SK-N-SH treated with all-trans-retinoic acid at 6 μM for 48 hours (cell line): ENCODE data around the gene MS4A7.

Experiments used
- ATAC-seq: fragments of 200-7000 bp; cut with Tn5 transposase; 3 replicates; pipeline ENCODE4 v1.9.1; 2020; ENCODE audit warnings: mild to moderate bottlenecking, moderate library complexity
- ARNTL ChIP-seq: fragments of 450-650 bp; formaldehyde crosslinking; IDR thresholded peaks from 2 replicates; pipeline ENCODE4 v1.5.0; 2020; ENCODE audit warnings: low read depth, mild to moderate bottlenecking, moderate library complexity, borderline replicate concordance
- BACH2 ChIP-seq: fragments of 250-450 bp; sonication (Bioruptor Pico); IDR thresholded peaks from 2 replicates; pipeline ENCODE4 v1.9.0; 2021; ENCODE audit warnings: mild to moderate bottlenecking, borderline replicate concordance
- CSDC2 ChIP-seq: fragments of 250-450 bp; sonication (Bioruptor Pico); IDR thresholded peaks from 2 replicates; pipeline ENCODE4 v1.5.0; 2020; ENCODE audit warnings: mild to moderate bottlenecking, moderate library complexity
- CSRNP3 ChIP-seq: fragments of 250-450 bp; sonication (Bioruptor Pico); IDR thresholded peaks from 2 replicates; pipeline ENCODE4 v1.5.1; 2021; ENCODE audit warnings: mild to moderate bottlenecking, moderate library complexity
- ESRRG ChIP-seq: fragments of 250-450 bp; sonication (Bioruptor Pico); IDR thresholded peaks from 2 replicates; pipeline ENCODE4 v1.6.1; 2021; ENCODE audit warnings: mild to moderate bottlenecking
- GLIS3 ChIP-seq: fragments of 250-450 bp; sonication (Bioruptor Pico); IDR thresholded peaks from 2 replicates; pipeline ENCODE4 v1.5.0; 2020; ENCODE audit warnings: mild to moderate bottlenecking, moderate library complexity
- ISL1 ChIP-seq: fragments of 250-450 bp; sonication (Bioruptor Pico); IDR thresholded peaks from 2 replicates; pipeline ENCODE4 v2.1.2; 2022; ENCODE audit warnings: mild to moderate bottlenecking, moderate library complexity
- OSR1 ChIP-seq: fragments of 250-450 bp; sonication (Bioruptor Pico); IDR thresholded peaks from 2 replicates; pipeline ENCODE4 v1.8.0; 2022; ENCODE audit warnings: moderate library complexity, mild to moderate bottlenecking, inconsistent platforms
- PATZ1 ChIP-seq: fragments of 250-450 bp; sonication (Bioruptor Pico); IDR thresholded peaks from 2 replicates; pipeline ENCODE4 v1.8.0; 2020; ENCODE audit warnings: mild to moderate bottlenecking, moderate library complexity, borderline replicate concordance
- PPARA ChIP-seq: fragments of 250-450 bp; sonication (Bioruptor Pico); IDR thresholded peaks from 2 replicates; pipeline ENCODE4 v1.5.0; 2020; ENCODE audit warnings: mild to moderate bottlenecking, borderline replicate concordance
- RARB ChIP-seq: fragments of 250-450 bp; sonication (Bioruptor Pico); IDR thresholded peaks from 2 replicates; pipeline ENCODE4 v1.8.0; 2021; ENCODE audit warnings: mild to moderate bottlenecking, moderate library complexity
- SNAI2 ChIP-seq: fragments of 250-450 bp; sonication (Bioruptor Pico); IDR thresholded peaks from 2 replicates; pipeline ENCODE4 v1.5.0; 2020; ENCODE audit warnings: mild to moderate bottlenecking, moderate library complexity
- TCF4 ChIP-seq: fragments of 250-450 bp; sonication (Bioruptor Pico); IDR thresholded peaks from 2 replicates; pipeline ENCODE4 v1.8.0; 2021; ENCODE audit warnings: mild to moderate bottlenecking, moderate library complexity, borderline replicate concordance
- TOX ChIP-seq: fragments of 250-450 bp; sonication (Bioruptor Pico); IDR thresholded peaks from 2 replicates; pipeline ENCODE4 v1.8.0; 2021; ENCODE audit warnings: mild to moderate bottlenecking, moderate library complexity, borderline replicate concordance
- ZC3H10 ChIP-seq: fragments of 250-450 bp; sonication (Bioruptor Pico); IDR thresholded peaks from 2 replicates; pipeline ENCODE4 v1.5.1; 2021; ENCODE audit warnings: mild to moderate bottlenecking, moderate library complexity
- ZFP3 ChIP-seq: fragments of 250-450 bp; sonication (Bioruptor Pico); IDR thresholded peaks from 2 replicates; pipeline ENCODE4 v1.5.0; 2020; ENCODE audit warnings: mild to moderate bottlenecking, moderate library complexity
- ZFP30 ChIP-seq: fragments of 450-650 bp; formaldehyde crosslinking; IDR thresholded peaks from 2 replicates; pipeline ENCODE4 v1.5.0; 2022; ENCODE audit warnings: mild to moderate bottlenecking, moderate library complexity
- ZNF565 ChIP-seq: fragments of 450-650 bp; formaldehyde crosslinking; conservative IDR thresholded peaks from 2 replicates; pipeline ENCODE4 v1.5.0; 2020; ENCODE audit warnings: low read depth, mild to moderate bottlenecking, moderate library complexity
- ZNF70 ChIP-seq: fragments of 450-650 bp; formaldehyde crosslinking; IDR thresholded peaks from 2 replicates; pipeline ENCODE4 v1.5.0; 2020; ENCODE audit warnings: mild to moderate bottlenecking, moderate library complexity
- ZNF8 ChIP-seq: fragments of 450-650 bp; formaldehyde crosslinking; IDR thresholded peaks from 2 replicates; pipeline ENCODE4 v1.5.0; 2020; ENCODE audit warnings: mild to moderate bottlenecking, moderate library complexity
- TF ChIP-seq, protein P1 (sequence below): fragments of 250-450 bp; sonication (Bioruptor Pico); IDR thresholded peaks from 2 replicates; pipeline ENCODE4 v1.8.0; 2021; ENCODE audit warnings: low read depth, mild to moderate bottlenecking, moderate library complexity, borderline replicate concordance
- TF ChIP-seq, protein P2 (sequence below): fragments of 250-450 bp; sonication (Bioruptor Pico); IDR thresholded peaks from 2 replicates; pipeline ENCODE4 v1.5.1; 2020; ENCODE audit warnings: low read depth, mild to moderate bottlenecking, moderate library complexity

Gene MS4A7

DNA sequence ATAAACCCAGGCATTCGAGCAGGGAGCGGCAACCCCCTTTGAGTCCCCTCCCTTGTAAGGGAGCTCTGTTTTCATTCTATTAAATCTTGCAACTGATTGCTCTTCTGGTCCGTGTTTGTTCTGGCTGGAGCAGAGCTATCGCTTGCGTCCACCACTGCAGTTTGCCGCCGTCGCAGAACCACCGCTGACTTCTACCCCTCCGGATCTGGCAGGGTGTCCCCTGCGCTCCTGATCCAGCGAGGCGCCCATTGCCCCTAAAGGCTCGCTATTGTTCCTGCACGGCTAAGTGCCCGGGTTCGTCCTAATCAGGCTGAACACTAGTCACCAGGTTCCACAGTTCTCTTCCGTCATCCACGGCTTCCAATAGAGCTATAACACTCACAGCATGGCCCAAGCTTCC is 10.4 kb upstream of the MS4A7 start:
- ATAC-seq, result no peak
- TF ChIP-seq ISL1 (no peak), ZFP3 (CRISPR knock-in tag) (no peak), PATZ1 (CRISPR knock-in tag) (no peak), GLIS3 (CRISPR knock-in tag) (no peak), ZFP30 (CRISPR knock-in tag) (no peak), ZC3H10 (CRISPR knock-in tag) (no peak), RARB (no peak)
- TF ChIP-seq, all 23 proteins: peak for 0

- no peak for TF ChIP-seq ZNF8 (CRISPR knock-in tag)
- no peak for TF ChIP-seq PPARA (CRISPR knock-in tag)
- no peak for TF ChIP-seq CSDC2 (CRISPR knock-in tag)
- no peak for TF ChIP-seq CSRNP3 (CRISPR knock-in tag)
- TF ChIP-seq PATZ1 (CRISPR knock-in tag), result no peak
- no peak for TF ChIP-seq BACH2 (CRISPR knock-in tag)
- TF ChIP-seq, protein P1, sequence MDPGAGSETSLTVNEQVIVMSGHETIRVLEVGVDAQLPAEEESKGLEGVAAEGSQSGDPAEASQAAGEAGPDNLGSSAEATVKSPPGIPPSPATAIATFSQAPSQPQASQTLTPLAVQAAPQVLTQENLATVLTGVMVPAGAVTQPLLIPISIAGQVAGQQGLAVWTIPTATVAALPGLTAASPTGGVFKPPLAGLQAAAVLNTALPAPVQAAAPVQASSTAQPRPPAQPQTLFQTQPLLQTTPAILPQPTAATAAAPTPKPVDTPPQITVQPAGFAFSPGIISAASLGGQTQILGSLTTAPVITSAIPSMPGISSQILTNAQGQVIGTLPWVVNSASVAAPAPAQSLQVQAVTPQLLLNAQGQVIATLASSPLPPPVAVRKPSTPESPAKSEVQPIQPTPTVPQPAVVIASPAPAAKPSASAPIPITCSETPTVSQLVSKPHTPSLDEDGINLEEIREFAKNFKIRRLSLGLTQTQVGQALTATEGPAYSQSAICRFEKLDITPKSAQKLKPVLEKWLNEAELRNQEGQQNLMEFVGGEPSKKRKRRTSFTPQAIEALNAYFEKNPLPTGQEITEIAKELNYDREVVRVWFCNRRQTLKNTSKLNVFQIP (CRISPR knock-in tag), result no peak
- TF ChIP-seq, all 23 proteins: peak for 0
- ATAC-seq, result no peak
Observed at GRCh38 chr11:60370252-60370810, 8.0 kb upstream of the MS4A7 start.

GRCh38 chr11:60370811-60371298 is 7.5 kb upstream of the MS4A7 start:
- no peak for ATAC-seq
- no peak for TF ChIP-seq ZNF565 (CRISPR knock-in tag)
- no peak for TF ChIP-seq ZNF70 (CRISPR knock-in tag)
- no peak for TF ChIP-seq ZFP3 (CRISPR knock-in tag)
- TF ChIP-seq SNAI2 (CRISPR knock-in tag), result no peak

- no peak for ATAC-seq
- TF ChIP-seq TCF4 (CRISPR knock-in tag), result no peak
- no peak for TF ChIP-seq ARNTL (CRISPR knock-in tag)
- TF ChIP-seq ZNF8 (CRISPR knock-in tag), result no peak
- no peak for TF ChIP-seq OSR1
- no peak for TF ChIP-seq ESRRG
- TF ChIP-seq, protein P1 (CRISPR knock-in tag), result no peak
- no peak for TF ChIP-seq TOX
- no peak for TF ChIP-seq GLIS3 (CRISPR knock-in tag)
- TF ChIP-seq, protein P2, sequence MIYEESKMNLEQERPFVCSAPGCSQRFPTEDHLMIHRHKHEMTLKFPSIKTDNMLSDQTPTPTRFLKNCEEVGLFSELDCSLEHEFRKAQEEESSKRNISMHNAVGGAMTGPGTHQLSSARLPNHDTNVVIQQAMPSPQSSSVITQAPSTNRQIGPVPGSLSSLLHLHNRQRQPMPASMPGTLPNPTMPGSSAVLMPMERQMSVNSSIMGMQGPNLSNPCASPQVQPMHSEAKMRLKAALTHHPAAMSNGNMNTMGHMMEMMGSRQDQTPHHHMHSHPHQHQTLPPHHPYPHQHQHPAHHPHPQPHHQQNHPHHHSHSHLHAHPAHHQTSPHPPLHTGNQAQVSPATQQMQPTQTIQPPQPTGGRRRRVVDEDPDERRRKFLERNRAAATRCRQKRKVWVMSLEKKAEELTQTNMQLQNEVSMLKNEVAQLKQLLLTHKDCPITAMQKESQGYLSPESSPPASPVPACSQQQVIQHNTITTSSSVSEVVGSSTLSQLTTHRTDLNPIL (CRISPR knock-in tag), result no peak
- no peak for TF ChIP-seq SNAI2 (CRISPR knock-in tag)
- no peak for TF ChIP-seq ZNF70 (CRISPR knock-in tag)
- no peak for TF ChIP-seq ISL1
- no peak for TF ChIP-seq CSDC2 (CRISPR knock-in tag)
Observed at GRCh38 chr11:60371386-60371785, 6.9 kb upstream of the MS4A7 start.
